HG02870 (cell line): ENCODE data around the gene SRP68.

Source experiments
- ATAC-seq: cut with Tn5 transposase; IDR thresholded peaks from one replicate; pipeline ENCODE4 v1.9.1; 2021; ENCODE audit warnings: mild to moderate bottlenecking, moderate library complexity; ENCODE audit not compliant: unreplicated experiment

SRP68 gene

GRCh38 chr17:76019833-76020467 is 52.4 kb downstream of the SRP68 start:
- no peak for ATAC-seq

- no peak for ATAC-seq
These were observed 53.5 kb downstream of the SRP68 start for GRCh38 chr17:76018801-76019200.

GRCh38 chr17:76018340-76018680 is 54.0 kb downstream of the SRP68 start:
- no peak for ATAC-seq

GRCh38 chr17:76017481-76018339 is 54.6 kb downstream of the SRP68 start:
- ATAC-seq = no peak

GRCh38 chr17:76014925-76015261 is 57.4 kb downstream of the SRP68 start:
- no peak for ATAC-seq

GRCh38 chr17:76014100-76014924 is 58.0 kb downstream of the SRP68 start:
- ATAC-seq = no peak

GRCh38 chr17:76013377-76013932 is 58.9 kb downstream of the SRP68 start:
- ATAC-seq = no peak

- no peak for ATAC-seq
These were observed 60.4 kb downstream of the SRP68 start for GRCh38 chr17:76011951-76012350.

GRCh38 chr17:76009969-76010661 is 62.2 kb downstream of the SRP68 start:
- no peak for ATAC-seq

- no peak for ATAC-seq
These were observed 62.9 kb downstream of the SRP68 start for GRCh38 chr17:76009447-76009846.

GRCh38 chr17:76008630-76009425 is 63.5 kb downstream of the SRP68 start:
- no peak for ATAC-seq

GRCh38 chr17:76008208-76008607 is 64.1 kb downstream of the SRP68 start:
- no peak for ATAC-seq

GRCh38 chr17:76007850-76008165 is 64.5 kb downstream of the SRP68 start:
- ATAC-seq = no peak

- no peak for ATAC-seq
These were observed 65.0 kb downstream of the SRP68 start for GRCh38 chr17:76007131-76007849.

GRCh38 chr17:76005263-76006149 is 66.8 kb downstream of the SRP68 start:
- ATAC-seq = no peak

- no peak for ATAC-seq
These were observed 67.5 kb downstream of the SRP68 start for GRCh38 chr17:76004750-76005262.

- no peak for ATAC-seq
These were observed 68.4 kb downstream of the SRP68 start for GRCh38 chr17:76003915-76004314.

GRCh38 chr17:76002100-76002499 is 70.2 kb downstream of the SRP68 start:
- no peak for ATAC-seq
